Measurements from ENCODE around the gene ANKIB1. TPM values are rescaled to one million over a fixed set of nuclear protein-coding genes. Genes with fewer than 3 reads are reported as not detected.

The ANKIB1 gene
- total and polyA plus RNA-seq, 7 donors = 4.9 to 31.9 (median 23.3) TPM

- H3K36me3 ChIP-seq (ENCODE audit: insufficient read depth in 1 of 2, low read depth in 1 of 2) = peaks cover 0 to 17% of the 10 kb centered on the region in 2 donors
- intact Hi-C loops (cut with DNase I) = no loop called here
- no peaks in the 10 kb centered on the region for H3K27me3 ChIP-seq (ENCODE audit: insufficient read depth in 3 of 3, low read length in 2 of 3)
- no peaks in the 10 kb centered on the region for H3K9me3 ChIP-seq
- no peak for TF ChIP-seq CTCF (IDR thresholded peaks at IDR 0.05)
- H3K27ac ChIP-seq = no peak overlapping the region
- H3K4me1 ChIP-seq = no peaks in the 10 kb centered on the region
- WGBS, 3 donors = 92 to 94% (median 94%) methylated on average over 3 of the region's 3 CpGs
- no peak for DNase-seq
- H3K4me3 ChIP-seq = no peak overlapping the region
- ATAC-seq = no peak
Measured at GRCh38 chr7:92332782-92333181, 87.0 kb downstream of the ANKIB1 start.

GRCh38 chr7:92333866-92334265, 88.1 kb downstream of the ANKIB1 start:
- Histone ChIP-seq H3K4me3 (no peak overlapping the region), H3K27me3 (ENCODE audit: insufficient read depth in 3 of 3, low read length in 2 of 3) (no peaks in the 10 kb centered on the region), H3K9me3 (no peaks in the 10 kb centered on the region), H3K27ac (no peak overlapping the region), H3K4me1 (no peaks in the 10 kb centered on the region), H3K36me3 (ENCODE audit: insufficient read depth in 1 of 2, low read depth in 1 of 2) (peaks cover 0 to 17% of the 10 kb centered on the region in 2 donors)
- intact Hi-C loops (cut with DNase I) = no loop called here
- no peak for DNase-seq
- ATAC-seq = no peak
- no peak for TF ChIP-seq CTCF (IDR thresholded peaks at IDR 0.05)

- ATAC-seq = no peak
- Histone ChIP-seq H3K27ac (no peak overlapping the region), H3K4me3 (no peak overlapping the region), H3K9me3 (no peaks in the 10 kb centered on the region), H3K27me3 (ENCODE audit: insufficient read depth in 3 of 3, low read length in 2 of 3) (no peaks in the 10 kb centered on the region), H3K36me3 (ENCODE audit: insufficient read depth in 1 of 2, low read depth in 1 of 2) (peaks cover 0 to 5% of the 10 kb centered on the region in 2 donors), H3K4me1 (no peaks in the 10 kb centered on the region)
- no peak for TF ChIP-seq CTCF (IDR thresholded peaks at IDR 0.05)
- intact Hi-C loops (cut with DNase I) = no loop called here
- no peak for DNase-seq
Measured at GRCh38 chr7:92335574-92335973, 89.8 kb downstream of the ANKIB1 start.

GRCh38 chr7:92336662-92337340, 91.0 kb downstream of the ANKIB1 start:
- Histone ChIP-seq H3K9me3 (no peaks in the 10 kb centered on the region), H3K4me1 (no peaks in the 10 kb centered on the region), H3K36me3 (ENCODE audit: insufficient read depth in 1 of 2, low read depth in 1 of 2) (peaks cover 0 to 5% of the 10 kb centered on the region in 2 donors), H3K27me3 (ENCODE audit: insufficient read depth in 3 of 3, low read length in 2 of 3) (no peaks in the 10 kb centered on the region), H3K4me3 (no peak overlapping the region), H3K27ac (no peak overlapping the region)
- 91 to 95% (median 93%) methylated on average over 2 of the region's 2 CpGs for WGBS, 3 donors
- TF ChIP-seq CTCF (IDR thresholded peaks at IDR 0.05) = no peak
- DNase-seq (no peak), ATAC-seq (no peak)
- intact Hi-C loops (cut with DNase I) = no loop called here

GRCh38 chr7:92340016-92340415, 94.2 kb downstream of the ANKIB1 start:
- Histone ChIP-seq H3K4me3 (no peak overlapping the region), H3K27ac (no peak overlapping the region), H3K9me3 (no peaks in the 10 kb centered on the region), H3K36me3 (ENCODE audit: insufficient read depth in 1 of 2, low read depth in 1 of 2) (peaks cover 0 to 9% of the 10 kb centered on the region in 2 donors), H3K4me1 (no peaks in the 10 kb centered on the region), H3K27me3 (ENCODE audit: insufficient read depth in 3 of 3, low read length in 2 of 3) (no peaks in the 10 kb centered on the region)
- DNase-seq = no peak
- intact Hi-C loops (cut with DNase I) = no loop called here
- no peak for ATAC-seq
- 88 to 97% (median 94%) methylated on average over 1 of the region's 1 CpG for WGBS, 3 donors
- TF ChIP-seq CTCF (IDR thresholded peaks at IDR 0.05) = no peak
